Fibroblast of pulmonary artery (primary cell): ENCODE results near the gene FLT3.
A peak's percentile ranks its signal among the peaks of the same experiment; 100 is the strongest.
"Not testable (repeated sequence)": the region's sequence is repeated elsewhere in the genome, so short reads cannot be mapped to it uniquely, and the experiment has no call there.

Experiments used
- DNase-seq: peaks from one replicate; pipeline ENCODE4 v3.0.0-alpha.2; 2010; ENCODE audit warnings: low read depth
- H3K4me3 ChIP-seq: replicated peaks from 2 replicates; pipeline ENCODE4 v1.5.1; 2011; ENCODE audit warnings: low read depth, mild to moderate bottlenecking, control low read depth, low read length, moderate library complexity
- CTCF ChIP-seq: IDR thresholded peaks from 2 replicates; pipeline ENCODE4 v1.5.1; 2011; ENCODE audit warnings: mild to moderate bottlenecking, control low read depth, low read length, inconsistent platforms; ENCODE audit errors: missing control alignments

Gene FLT3

GRCh38 chr13:28128030-28128429, 27.7 kb upstream of the FLT3 start:
- H3K4me3 ChIP-seq, result no peak overlapping the region

GRCh38 chr13:28121224-28121623, 20.8 kb upstream of the FLT3 start:
- no peak overlapping the region for H3K4me3 ChIP-seq
- DNase-seq, result no peak
- TF ChIP-seq CTCF, result no peak

More at GRCh38 chr13:28128030-28128429, 27.7 kb upstream of the FLT3 start:
- DNase-seq, result no peak
- TF ChIP-seq CTCF, result no peak

- TF ChIP-seq CTCF, result no peak
- DNase-seq, result no peak
- H3K4me3 ChIP-seq, result no peak overlapping the region
Measured at GRCh38 chr13:28120317-28120716, 19.9 kb upstream of the FLT3 start.

- no peak for TF ChIP-seq CTCF
- DNase-seq, result peak; percentile 60
- no peak overlapping the region for H3K4me3 ChIP-seq
Measured at GRCh38 chr13:28117689-28118377, 17.5 kb upstream of the FLT3 start.

- TF ChIP-seq CTCF, result no peak
- H3K4me3 ChIP-seq, result no peak overlapping the region
- DNase-seq, result no peak
Measured at GRCh38 chr13:28116736-28117135, 16.4 kb upstream of the FLT3 start.

- no peak overlapping the region for H3K4me3 ChIP-seq
- no peak for TF ChIP-seq CTCF
- DNase-seq, result no peak
Measured at GRCh38 chr13:28110414-28110813, 10.0 kb upstream of the FLT3 start.

GRCh38 chr13:28106976-28107375, 6.6 kb upstream of the FLT3 start:
- DNase-seq, result no peak
- no peak for TF ChIP-seq CTCF
- no peak overlapping the region for H3K4me3 ChIP-seq

GRCh38 chr13:28101886-28102285, 1.5 kb upstream of the FLT3 start:
- DNase-seq, result not testable (repeated sequence)

More at GRCh38 chr13:28101886-28102285, 1.5 kb upstream of the FLT3 start:
- H3K4me3 ChIP-seq, result not testable (repeated sequence)
